Measurements from ENCODE around the gene SLC4A1AP. TPM values are rescaled to one million over a fixed set of nuclear protein-coding genes. Genes with fewer than 3 reads are reported as not detected.
A peak's percentile ranks its signal among the peaks of the same experiment; 100 is the strongest.

SLC4A1AP gene
- total and polyA plus RNA-seq, 2 of the 13 experiments (the other 11 are each of a cell fraction or from before 2014, with no cell fraction given): 15.3 to 44.6 TPM

GRCh38 chr2:27723372-27724144 is 59.9 kb downstream of the SLC4A1AP start:
- H4K20me1 ChIP-seq (ENCODE audit: insufficient read depth, low read length): no peaks in the 10 kb centered on the region
- in situ Hi-C loops (cut with HindIII; ENCODE audit: extremely low pct_ligation_motif_present, low pct_unique_long_range_greater_than_20kb): no loop called here
- peak overlapping the region; percentile 22 to 69 (median 33); a peak in 4 of 6 replicates for H3K4me3 ChIP-seq (replicated peaks in 1 of 3; ENCODE audit: insufficient read depth in 1 of 3, low read depth in 2 of 3, low read length in 3 of 3)
- FAIRE-seq (peak; percentile 88), DNase-seq (ENCODE audit: low spot score) (peak; percentile 75), ATAC-seq (peak; percentile 79)
- ChIA-PET CTCF (ENCODE audit: low intra/inter-chr PET ratio, low total read pairs) (interaction anchor here (1.3 to 2.2 kb wide), 2 partner anchors 30 to 729 kb away, joined by 7 to 10 read pairs; no protein-coding TSS in a partner anchor), POLR2A (interaction anchor here (0.7 to 9.9 kb wide), 15 partner anchors 9 to 673 kb away, joined by 3 to 248 read pairs (median 4); partner anchors contain the start of genes FOSL2 and MRPL33)
- H3K9ac ChIP-seq (ENCODE audit: insufficient read depth, low read depth, low read length): peak overlapping the region; percentile 45; the same call in 1 of the 2 replicates
- H3K4me1 ChIP-seq (ENCODE audit: insufficient read depth, low read length): peaks cover 58% of the 10 kb centered on the region
- H2AFZ ChIP-seq (ENCODE audit: low read length): peak overlapping the region; percentile 6
- WGBS (ENCODE audit: low lambda C conversion rate): 5% methylated on average over 9 of the region's 11 CpGs
- no peaks in the 10 kb centered on the region for H3K9me3 ChIP-seq (ENCODE audit: low read length)
- H3K27me3 ChIP-seq (ENCODE audit: control insufficient read depth in 1 of 2, insufficient read depth in 2 of 2, low read length in 2 of 2): no peaks in the 10 kb centered on the region
- intact Hi-C loops (cut with micrococcal nuclease; ENCODE audit: unreplicated experiment): loop anchor here (2.0 to 10.0 kb wide), 3 partner anchors 15 to 171 kb away; partner anchors contain the start of genes BABAM2, MRPL33 and RBKS
- no peaks in the 10 kb centered on the region for H3K79me2 ChIP-seq (ENCODE audit: insufficient read depth, low read length)
- TSS peak; percentile 81 for BruUV-seq (replicated peaks)
- no peak overlapping the region for H3K27ac ChIP-seq (ENCODE audit: extremely low read length, insufficient read depth, low read length)
- H3K36me3 ChIP-seq (replicated peaks in 1 of 2; ENCODE audit: control insufficient read depth in 1 of 2, insufficient read depth in 2 of 2, low read length in 2 of 2): no peaks in the 10 kb centered on the region
- peak overlapping the region; percentile 92 for H3K4me2 ChIP-seq (ENCODE audit: low read depth, low read length)
- TF ChIP-seq CEBPG (CRISPR knock-in tag; IDR thresholded peaks at IDR 0.05) (0 out of 2 replicates have a peak, but pooled peaks have one; percentile 26), ZNF883 (CRISPR knock-in tag; IDR thresholded peaks at IDR 0.05; ENCODE audit: not compliant biosample characterization) (peak; percentile 58), ZNF891 (CRISPR knock-in tag; IDR thresholded peaks at IDR 0.05) (peak; percentile 18; the same call in 1 of the 2 replicates), ZBTB8A (CRISPR knock-in tag; IDR thresholded peaks at IDR 0.05; ENCODE audit: borderline replicate concordance, low read depth) (no peak), ZNF441 (CRISPR knock-in tag; IDR thresholded peaks at IDR 0.05; ENCODE audit: borderline replicate concordance) (0 out of 2 replicates have a peak, but pooled peaks have one; percentile 36), ZNF501 (CRISPR knock-in tag; IDR thresholded peaks at IDR 0.05) (peak; percentile 52), ZNF276 (CRISPR knock-in tag; IDR thresholded peaks at IDR 0.05; ENCODE audit: low read depth) (no peak), SNAPC4 (CRISPR knock-in tag; IDR thresholded peaks at IDR 0.05) (0 out of 2 replicates have a peak, but pooled peaks have one; percentile 31), HNF4A (CRISPR knock-in tag; IDR thresholded peaks at IDR 0.05) (peak; percentile 73), ZNF230 (CRISPR knock-in tag; IDR thresholded peaks at IDR 0.05) (0 out of 2 replicates have a peak, but pooled peaks have one; percentile 24), ZNF282 (IDR thresholded peaks at IDR 0.05; ENCODE audit: partially characterized antibody) (no peak), NFKB2 (CRISPR knock-in tag; IDR thresholded peaks at IDR 0.05; ENCODE audit: borderline replicate concordance) (peak; percentile 49; the same call in 1 of the 2 replicates), ZBTB33 (CRISPR knock-in tag; IDR thresholded peaks at IDR 0.05) (no peak)

Measured in HepG2 (cell line).